Measurements from ENCODE around the gene RAET1L.

DNA sequence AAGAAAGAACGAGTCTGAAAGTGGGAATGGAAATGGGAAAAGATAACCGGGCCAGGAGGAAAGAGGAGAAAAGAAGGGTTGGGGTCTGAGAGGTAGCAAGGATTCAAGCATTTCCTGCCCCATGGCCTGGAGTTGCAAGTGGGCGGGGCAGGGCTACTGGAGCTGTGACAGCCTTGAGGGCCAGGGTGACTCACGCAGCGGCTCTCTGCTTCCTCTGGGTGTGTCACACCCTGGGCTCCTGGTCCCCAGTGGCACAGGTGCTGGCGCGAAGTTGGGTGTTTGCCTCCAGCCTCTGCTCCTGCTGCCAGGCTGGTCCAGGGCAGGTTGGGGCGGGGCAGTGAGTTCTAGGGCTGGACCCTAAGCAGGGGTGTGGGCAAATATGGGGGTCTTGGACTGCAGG, 46.9 kb upstream of the RAET1L start:
- TF ChIP-seq POLR2A (IDR thresholded peaks at IDR 0.05; ENCODE audit: low read length) (no peak), GATA1 (IDR thresholded peaks at IDR 0.05; ENCODE audit: low read depth, low read length) (no peak)
